Retinal pigment epithelial cell (primary cell): ENCODE measurements around the gene CTRL.

Experiments
- DNase-seq: peaks from one replicate; pipeline ENCODE4 v3.0.0-alpha.2; 2010; ENCODE audit warnings: low read depth
- H3K4me3 ChIP-seq: 2 replicates; pipeline ENCODE4 v1.5.1; 2011; ENCODE audit warnings: mild to moderate bottlenecking, low read length, control low read depth, moderate library complexity
- TF ChIP-seq, protein P1 (sequence below): conservative IDR thresholded peaks from 2 replicates; pipeline ENCODE4 v1.5.1; 2011; ENCODE audit warnings: low read depth, low read length, control low read depth, inconsistent platforms

CTRL gene

DNA sequence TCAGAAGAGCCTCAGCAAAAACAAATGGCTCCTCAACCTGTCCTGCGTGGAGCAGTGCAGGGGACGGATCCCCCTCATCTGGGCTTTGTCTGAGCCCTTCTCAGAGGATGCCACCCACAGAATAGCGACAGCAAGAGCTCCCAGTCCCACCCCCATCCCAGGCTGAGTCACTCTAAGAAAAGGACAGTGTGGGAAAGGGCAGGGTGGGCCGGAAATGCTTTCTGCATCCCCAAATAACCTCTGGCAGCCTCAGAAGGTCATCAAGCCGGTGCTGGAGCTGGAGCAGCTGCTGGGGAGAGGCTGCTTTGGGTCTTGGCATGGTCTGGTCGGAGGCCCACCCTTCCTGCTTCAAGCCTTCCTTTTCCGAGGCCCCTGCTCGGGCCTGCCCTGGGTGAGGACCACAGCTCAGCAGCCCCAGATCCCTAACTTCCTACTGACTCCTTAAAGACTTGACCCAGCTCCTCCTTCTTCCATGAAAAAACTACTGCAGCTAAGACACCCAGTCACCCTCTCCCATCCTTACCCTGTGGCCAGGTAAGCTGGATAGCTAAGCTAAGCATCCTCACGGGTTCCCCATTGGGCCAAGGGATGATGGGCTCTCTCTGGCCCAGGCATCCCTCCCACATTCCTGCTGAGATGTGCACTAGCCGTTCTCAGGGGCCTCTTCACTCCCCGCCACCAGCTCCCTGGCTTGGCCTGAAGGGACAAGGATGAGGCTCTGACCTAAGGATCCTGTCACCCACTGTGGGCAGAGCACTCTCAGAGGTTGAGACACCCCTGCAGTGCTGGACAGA, 28.1 kb upstream of the CTRL start:
- no peak for DNase-seq
- H3K4me3 ChIP-seq = no peak overlapping the region
- TF ChIP-seq, protein P1, sequence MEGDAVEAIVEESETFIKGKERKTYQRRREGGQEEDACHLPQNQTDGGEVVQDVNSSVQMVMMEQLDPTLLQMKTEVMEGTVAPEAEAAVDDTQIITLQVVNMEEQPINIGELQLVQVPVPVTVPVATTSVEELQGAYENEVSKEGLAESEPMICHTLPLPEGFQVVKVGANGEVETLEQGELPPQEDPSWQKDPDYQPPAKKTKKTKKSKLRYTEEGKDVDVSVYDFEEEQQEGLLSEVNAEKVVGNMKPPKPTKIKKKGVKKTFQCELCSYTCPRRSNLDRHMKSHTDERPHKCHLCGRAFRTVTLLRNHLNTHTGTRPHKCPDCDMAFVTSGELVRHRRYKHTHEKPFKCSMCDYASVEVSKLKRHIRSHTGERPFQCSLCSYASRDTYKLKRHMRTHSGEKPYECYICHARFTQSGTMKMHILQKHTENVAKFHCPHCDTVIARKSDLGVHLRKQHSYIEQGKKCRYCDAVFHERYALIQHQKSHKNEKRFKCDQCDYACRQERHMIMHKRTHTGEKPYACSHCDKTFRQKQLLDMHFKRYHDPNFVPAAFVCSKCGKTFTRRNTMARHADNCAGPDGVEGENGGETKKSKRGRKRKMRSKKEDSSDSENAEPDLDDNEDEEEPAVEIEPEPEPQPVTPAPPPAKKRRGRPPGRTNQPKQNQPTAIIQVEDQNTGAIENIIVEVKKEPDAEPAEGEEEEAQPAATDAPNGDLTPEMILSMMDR = no peak

DNA sequence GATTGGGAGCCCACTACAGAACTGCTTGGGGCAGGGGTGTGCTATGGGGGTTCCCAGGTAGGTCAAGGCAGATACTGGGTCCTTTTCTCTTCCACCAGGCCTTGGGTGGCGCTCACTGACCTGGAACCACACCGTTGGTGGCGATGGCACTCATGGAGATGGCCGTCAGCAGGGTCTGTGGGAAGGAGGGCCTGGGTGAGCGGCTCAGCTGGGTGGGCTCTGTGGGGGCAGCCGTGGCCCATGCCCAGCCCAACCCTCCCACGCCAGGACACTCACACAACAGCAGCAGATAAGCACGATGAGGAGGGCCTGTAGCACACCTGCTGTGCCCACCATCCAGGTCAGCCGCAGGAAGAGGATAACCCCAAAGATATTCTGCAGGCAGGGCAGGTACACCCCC, 26.0 kb upstream of the CTRL start:
- H3K4me3 ChIP-seq = no peak overlapping the region
- no peak for DNase-seq
- TF ChIP-seq, protein P1 = no peak

DNA sequence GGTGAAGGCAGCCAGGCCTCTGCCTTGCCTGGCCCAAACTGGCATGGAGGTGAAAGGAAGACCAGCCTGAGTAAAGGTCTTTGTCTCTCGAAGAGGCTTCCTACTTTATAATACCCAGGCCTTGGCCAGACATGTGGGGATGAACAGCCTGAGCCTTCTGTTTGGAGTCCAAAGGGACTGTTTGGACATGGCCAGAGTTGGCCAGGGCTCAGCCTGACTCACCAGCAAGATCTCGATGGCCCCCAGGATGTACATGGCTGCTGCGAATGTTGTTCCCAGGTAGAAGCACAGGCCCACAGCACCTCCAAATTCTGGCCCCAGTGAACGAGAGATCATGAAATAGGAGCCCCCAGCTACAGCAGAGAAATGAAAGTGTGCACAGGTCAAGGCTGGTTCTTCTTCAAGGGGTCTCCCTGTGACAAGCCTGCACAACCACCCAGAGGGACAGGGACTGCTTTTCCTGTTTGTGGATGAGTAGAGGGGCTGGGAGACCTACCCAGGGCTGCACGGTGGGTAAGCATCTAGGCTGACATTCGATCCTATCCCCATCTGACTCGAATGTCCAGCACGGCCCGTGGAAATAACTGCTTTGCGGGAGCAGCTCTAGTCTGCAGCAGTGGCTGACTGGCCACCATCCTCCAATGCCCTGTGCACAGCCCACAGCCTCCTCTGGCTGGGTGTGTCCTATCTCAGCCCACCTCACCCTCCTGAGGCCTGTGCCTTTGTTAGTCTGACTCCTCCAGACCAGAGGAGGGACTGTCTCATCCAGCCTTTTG, 22.9 kb upstream of the CTRL start:
- H3K4me3 ChIP-seq = no peak overlapping the region
- TF ChIP-seq, protein P1 = no peak
- DNase-seq = no peak

DNA sequence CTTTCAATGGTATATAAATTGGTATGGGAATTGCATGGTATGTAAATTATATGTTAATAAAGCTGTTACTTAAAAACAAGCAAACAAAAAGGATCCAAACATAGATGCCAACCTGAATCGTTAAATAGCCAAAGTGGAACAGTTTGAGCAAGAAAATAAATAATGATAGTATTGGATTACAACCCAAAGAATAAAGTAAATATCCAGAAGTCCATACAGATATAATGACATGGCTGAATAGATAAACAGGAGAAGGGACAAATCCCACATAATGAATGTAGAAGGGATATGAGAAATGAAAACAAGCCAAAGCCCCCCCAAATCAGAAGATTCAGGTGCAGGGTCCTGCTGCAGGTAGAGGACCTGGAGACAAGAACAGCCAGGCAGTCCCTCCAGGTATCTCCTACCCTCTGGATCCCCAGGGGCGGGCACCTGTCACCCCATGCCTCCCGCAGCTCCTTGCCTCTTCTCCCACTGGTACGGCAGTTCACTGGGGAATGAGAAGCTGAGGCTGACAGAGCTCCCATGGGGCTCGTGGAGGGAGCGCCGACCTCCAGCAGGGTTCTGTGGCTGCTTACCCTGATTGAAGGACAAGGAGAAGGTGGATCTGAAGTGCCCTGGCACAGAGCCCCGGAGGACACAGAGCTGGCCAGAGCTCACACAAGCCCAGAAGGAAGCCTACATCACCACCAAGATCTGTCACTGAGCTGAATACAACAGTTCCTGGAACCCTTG, 22.1 kb upstream of the CTRL start:
- no peak overlapping the region for H3K4me3 ChIP-seq
- no peak for DNase-seq
- TF ChIP-seq, protein P1 = no peak

DNA sequence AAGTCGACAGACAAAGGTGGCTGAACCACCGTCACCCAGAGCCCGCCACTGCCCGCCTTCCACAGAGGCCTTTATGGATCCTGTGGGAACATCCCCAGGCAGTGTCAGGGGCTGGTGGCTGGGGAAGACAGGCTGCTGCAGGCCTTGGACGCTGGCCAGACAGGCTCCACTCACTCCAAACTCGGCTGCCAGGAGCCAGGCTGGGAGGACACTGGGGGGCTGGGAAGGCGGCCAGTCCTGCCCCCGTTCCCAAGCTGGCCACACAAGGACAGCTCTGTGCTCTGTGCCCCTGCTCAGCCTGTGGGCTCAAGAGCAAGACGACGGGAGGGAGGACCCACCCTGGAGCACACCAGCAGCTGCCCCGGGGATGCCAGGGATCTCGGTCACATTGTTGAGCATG, 19.8 kb upstream of the CTRL start:
- no peak overlapping the region for H3K4me3 ChIP-seq
- no peak for DNase-seq
- TF ChIP-seq, protein P1 = no peak

DNA sequence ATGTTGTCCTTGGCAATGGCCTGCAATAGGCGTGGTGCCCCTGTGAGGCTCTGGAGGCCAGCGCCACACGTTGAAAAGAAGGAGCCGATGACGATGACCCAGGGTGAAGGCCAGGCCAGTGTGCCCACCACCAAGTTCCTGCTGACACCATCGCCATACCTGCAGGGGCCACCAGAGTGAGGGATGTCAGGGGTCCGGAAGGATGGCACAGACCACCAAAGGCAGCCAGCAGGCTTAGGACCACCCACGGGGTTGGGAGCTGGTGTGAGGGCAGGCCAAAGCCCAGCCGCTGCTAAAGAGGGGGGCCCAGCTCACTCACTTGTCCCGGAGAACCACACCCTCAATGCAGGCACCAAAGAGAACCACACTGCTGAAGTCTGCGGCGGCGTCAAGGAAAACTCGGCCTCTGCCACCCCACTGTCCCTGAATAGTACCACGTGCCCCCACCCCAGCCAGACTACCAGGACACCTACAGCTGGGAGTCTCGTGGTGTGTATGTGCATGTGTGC, 18.7 kb upstream of the CTRL start:
- H3K4me3 ChIP-seq = no peak overlapping the region
- TF ChIP-seq, protein P1 = no peak

More for the DNA sequence above, 18.7 kb upstream of the CTRL start:
- DNase-seq = no peak
